COLO829 (cell line): ENCODE measurements around the gene TPP1.

ENCODE experiments used
- DNase-seq: peaks from one replicate; pipeline ENCODE4 v3.0.0; 2012; ENCODE audit warnings: low spot score

TPP1 gene

DNA sequence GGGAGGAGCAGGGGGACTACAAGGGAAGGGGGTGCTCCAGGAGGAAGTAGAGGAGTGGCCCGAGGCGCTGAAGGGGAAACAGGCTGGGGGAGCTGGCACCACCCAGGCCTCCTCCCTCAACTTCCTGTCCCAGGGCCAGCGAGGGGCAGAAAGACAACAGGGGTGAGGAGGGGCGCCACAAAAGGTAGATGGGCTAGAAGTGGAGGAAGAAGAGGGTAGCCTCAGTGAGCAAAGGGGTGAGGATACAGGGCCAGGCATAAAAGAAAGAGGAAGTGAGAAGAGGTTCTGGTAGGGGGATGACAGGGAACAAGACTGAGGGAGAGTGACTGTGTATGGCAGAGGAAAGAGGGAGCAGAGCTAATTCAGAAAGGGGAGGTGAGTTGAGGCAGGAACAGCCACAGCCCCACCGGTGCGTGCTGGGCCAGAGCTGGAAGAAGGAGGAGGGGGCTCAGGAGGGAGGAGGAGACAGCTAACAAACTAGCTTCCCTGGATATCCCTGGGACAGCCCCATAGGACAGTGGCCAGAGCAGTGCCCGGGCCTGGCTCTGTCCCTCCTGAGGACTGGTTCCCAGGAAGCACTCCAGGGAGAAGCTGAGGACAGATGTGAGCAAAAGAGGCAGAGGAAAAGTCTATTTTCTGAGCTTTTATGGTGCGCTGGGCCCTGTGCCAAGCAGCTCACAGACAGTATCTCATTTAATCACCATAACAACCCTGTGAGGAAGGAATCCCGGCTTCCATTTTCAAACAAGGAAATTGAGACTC, 27.9 kb upstream of the TPP1 start:
- DNase-seq, result no peak

DNA sequence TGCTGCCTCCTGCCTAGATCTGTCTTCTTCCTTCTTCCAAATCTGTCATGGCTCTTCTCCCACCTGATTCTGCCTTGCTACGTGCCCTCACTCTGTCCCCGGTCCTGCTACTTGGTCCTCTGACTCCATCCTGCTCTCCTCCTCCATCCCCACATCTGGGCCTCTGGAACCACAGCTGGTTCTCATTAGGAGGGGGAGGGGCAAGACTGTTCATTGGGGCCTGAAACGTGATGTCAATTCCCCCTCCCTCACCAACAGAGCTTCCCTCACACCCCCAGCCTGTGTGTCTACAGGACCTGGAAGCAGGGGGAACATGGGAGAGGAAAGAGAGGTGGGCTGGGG, 27.3 kb upstream of the TPP1 start:
- DNase-seq, result no peak

DNA sequence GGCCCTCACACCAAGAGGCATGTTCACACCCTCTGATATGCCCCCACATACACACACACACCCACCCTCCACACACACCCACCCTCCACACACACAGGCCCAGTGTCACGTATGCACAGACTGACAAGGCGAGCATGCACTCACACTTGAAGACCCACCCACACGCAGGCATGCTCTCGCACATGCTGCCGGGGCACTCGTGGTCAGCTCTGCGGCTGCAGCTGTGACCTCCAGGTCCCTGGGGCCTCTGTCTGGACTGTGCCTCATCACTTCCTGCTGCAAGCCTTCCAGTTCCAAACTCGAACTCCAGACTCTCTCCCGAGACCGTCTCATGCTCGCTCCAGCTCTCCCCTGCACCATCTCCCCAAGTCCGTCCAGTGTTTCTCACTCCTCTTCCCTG, 26.8 kb upstream of the TPP1 start:
- no peak for DNase-seq

DNA sequence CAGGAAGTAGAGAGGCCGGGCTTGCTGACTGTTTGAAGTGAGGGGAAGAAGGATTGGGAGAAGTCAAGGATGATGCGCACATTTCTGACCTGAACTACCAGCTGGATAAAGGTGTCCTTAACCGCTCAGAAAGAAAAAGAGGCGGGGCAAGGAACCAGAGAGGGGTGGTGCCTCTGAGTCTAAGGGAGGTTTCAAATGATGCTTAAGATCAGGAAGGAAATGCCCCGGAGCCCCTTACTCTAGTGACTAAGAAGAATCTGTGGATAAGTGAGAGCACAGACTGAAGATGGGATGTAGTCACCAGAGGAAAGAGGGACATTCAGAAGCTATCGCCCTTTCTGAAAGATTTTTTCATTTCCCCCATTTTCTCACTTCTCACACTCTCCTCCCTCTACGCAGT, 23.7 kb upstream of the TPP1 start:
- no peak for DNase-seq

DNA sequence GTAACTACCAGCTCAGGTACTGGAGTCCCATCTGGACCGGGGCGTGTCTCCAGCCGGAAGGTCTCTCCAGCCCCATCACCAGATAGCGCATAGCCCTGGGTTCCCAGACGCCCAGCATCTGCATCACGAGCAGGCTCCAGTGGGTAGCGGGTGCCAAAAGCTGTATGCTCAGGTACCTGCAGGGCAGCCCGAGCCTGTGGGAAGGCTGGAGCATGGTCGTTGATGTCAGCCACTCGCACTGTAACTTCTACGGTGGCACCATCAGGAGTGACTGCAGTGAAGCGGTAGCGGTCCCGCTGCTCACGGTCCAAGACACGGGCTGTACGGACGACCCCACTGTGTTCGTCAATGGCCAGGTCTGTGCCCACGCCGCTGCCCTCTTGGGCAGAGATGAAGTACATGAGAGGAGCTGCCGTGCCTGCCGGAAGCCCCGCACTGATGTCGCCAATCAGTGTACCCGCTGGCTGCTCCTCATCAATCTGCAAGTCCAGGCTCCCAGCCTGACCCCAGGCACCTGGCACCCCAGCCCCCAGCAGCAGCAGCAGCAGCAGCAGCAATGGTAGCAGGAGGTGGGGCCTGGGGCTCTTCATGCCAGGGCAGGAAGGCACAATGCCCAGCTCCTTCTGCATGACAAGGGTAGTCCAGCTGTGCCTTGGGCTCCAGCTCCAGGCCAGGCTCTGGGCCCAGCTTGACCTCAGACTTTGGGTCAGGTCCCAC, 21.9 kb upstream of the TPP1 start:
- DNase-seq, result no peak

DNA sequence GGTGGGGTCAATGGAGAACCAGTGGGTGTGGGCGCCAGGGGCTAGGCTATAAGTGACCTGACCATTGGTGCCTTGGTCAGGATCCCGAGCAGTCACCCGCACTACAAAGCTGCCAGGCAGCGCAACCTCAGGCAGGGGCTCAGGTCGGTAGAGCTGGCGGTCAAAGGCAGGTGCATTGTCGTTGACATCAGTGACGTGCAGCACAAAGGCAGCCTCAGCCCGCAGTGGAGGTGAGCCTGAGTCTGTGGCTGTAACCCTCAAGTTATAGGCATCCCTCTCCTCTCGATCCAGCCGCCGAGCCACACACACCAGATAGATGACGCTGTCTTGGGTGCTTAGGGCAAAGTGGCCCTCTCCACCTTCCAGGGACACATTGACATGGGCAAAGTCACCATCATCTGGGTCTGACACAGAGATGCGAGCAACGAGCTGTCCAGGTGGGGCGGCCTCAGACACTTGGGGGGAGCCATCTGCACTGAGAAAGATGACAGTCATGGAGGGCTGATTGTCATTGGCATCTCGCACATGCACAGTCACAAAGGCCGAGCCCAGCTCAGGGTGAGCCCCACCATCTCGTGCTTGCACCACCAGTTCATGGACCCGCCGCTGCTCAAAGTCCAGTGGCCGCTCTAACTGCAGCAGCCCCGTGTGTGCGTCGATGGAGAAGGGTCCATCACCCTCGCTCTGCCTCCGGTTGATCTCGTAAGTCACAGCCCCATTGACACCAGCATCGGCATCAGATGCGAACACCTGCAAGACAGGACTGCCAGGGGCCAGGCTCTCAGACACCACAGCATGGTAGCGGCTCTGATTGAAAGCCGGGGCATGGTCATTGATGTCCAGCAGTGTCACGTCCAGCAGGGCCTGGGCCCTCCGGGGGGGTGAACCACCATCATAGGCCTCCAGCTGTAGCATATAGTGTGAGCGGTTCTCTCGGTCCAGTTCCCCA, 21.1 kb upstream of the TPP1 start:
- DNase-seq, result no peak

DNA sequence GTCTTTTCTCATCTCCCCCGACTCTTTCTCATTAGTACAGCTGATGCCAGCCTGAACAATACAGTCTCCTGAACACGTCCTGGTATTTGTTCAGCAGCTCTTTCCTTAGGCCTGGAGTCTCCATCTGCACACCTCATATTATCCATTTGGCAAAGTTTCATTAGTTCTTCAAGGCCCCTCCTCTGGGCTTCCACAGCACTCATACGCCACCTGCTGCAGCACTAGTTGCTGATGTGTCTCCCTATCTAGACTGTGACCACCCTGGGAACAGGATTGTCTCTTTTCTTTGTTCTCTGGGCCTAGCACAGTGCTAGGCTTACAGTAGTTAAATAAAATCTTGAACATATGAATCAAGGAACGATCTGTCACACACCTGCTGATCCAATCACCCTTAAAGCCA, 19.2 kb upstream of the TPP1 start:
- DNase-seq, result no peak

DNA sequence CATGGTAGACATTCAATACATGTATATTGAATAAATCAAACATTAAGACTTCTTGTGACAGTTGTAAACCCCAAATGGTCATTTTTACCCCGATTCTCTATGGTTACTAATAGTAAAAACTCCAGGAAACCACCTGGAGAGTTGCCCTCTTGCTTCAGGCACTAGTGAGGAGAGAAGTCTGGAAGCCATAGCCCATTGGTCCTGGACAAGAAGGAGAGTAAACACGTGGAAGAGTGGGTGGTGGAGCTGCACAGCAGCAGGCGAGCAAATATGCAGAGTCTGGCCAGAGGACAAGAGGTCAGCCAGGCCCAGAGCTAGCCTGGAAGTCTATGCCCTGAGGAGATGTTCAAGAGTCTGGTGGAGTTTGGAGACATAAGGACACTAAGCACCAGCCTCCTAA, 18.6 kb upstream of the TPP1 start:
- DNase-seq, result peak; percentile 21

DNA sequence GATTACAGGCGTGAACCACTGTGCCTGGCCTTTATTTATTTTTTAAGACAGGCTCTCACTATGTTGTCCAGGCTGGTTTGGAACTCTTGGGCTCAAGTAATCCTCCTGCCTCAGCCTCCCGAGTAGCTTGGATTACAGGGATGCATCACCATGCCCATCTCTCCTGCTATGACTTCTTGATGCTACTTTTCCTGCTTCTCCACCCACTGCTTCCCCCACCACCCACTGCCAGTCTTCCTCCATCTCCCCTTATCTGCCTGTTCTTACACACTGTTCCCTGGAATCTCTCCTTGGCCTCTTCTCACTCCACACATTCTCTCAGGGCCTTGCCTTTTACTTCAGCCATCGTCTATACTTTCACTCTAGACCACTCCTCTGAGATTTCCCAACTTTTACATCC, 17.3 kb upstream of the TPP1 start:
- no peak for DNase-seq

DNA sequence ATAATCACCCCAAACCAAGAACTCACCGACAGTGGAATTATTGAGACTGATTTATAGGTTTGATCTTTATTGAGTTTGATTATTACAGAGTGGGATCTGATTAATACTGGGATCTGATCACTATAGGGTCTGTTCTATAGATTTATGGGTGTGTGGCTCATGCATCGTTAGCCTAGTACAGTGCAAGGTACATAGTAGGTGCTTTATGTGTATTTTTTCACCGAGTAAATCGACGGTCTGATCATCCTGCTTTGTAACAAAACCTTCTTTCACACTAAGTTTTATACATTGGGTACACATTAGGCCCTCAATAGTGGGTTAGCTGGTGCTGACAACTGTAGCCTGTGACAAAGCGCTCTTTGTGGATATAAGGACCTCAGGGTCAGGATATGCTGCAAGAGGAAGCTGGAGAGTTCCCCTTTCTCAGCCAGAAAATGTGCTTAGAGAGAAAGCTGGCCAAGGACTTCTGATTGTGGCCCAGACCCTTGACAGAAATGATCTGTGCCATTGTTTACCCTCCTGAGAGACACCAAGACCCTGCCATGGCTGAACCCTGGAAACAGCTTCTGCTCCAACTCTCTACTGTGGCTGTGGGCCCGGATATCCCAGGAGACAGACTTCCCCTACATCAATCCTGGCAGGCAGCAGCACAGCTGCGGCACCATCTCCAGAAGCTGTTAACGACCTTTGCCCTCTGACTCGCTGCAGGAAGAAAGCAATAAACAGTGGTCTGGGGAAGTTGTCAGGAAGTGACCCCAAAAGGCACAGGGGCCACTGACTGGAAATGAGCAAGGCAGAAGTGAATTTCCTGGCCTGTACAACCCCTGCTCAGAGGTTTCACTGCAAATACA, 16.1 kb upstream of the TPP1 start:
- peak; percentile 70 for DNase-seq

DNA sequence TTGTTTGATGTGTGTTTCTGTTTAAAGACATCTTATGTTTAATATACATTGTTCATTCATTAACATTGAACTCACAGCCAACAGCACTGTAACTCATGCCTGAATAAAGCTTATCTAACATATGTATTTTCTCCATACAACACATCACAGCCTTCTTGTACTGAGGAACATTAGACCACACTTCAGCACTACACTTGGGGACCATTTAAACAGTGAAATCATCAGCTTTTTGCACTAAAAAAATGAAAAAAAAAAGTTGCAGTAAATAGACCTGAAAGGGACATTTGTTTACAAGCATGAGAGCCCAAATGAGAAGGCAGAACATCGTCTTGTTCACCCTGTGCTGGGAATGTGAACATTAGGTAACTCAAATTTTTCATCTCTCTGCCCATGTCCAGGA, 15.3 kb upstream of the TPP1 start:
- no peak for DNase-seq

DNA sequence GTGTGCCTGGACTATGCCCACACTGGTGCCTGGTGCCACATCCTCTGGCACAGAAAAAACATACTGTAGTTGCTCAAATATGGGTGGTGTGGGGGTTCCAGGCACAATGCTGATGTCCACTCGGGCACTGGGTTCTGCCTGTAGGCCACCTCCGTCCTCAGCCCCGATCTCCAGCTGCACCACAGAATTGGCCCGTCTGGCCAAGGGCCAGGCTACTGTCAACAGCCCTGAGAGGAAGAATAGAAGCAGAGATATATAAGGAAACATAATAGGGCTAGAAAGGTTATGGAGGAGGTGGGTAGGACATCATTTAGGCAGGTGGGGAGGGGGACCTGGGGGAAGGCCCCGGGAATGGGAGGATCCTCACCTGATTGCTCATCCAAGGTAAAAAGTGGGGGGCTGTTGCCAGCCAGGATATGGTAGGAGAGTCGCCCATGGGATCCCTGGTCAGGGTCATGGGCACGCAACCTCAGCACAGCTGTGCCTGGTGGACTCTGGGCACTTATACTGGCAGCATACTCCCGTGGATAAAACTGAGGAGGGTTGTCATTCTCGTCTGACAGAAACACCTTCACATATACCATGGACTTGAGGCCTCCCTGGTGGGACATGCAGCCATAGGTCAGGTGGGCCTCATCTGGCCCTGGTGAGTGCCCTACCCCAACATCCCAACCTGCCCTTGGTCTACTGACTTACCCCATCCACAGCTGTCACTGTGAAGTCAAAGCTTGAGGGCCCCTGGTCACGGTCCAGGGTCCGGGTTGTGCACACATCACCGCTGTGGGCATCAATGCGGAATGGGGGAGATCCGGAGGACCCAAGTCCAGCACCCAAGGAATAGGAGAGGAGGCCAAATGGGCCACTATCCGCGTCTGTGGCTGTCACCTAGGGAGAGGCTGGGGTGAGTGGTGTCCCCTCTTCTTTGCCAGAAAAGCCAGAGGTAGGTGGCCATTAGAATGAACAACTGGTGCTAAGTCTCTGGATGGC, 14.5 kb upstream of the TPP1 start:
- DNase-seq, result no peak

DNA sequence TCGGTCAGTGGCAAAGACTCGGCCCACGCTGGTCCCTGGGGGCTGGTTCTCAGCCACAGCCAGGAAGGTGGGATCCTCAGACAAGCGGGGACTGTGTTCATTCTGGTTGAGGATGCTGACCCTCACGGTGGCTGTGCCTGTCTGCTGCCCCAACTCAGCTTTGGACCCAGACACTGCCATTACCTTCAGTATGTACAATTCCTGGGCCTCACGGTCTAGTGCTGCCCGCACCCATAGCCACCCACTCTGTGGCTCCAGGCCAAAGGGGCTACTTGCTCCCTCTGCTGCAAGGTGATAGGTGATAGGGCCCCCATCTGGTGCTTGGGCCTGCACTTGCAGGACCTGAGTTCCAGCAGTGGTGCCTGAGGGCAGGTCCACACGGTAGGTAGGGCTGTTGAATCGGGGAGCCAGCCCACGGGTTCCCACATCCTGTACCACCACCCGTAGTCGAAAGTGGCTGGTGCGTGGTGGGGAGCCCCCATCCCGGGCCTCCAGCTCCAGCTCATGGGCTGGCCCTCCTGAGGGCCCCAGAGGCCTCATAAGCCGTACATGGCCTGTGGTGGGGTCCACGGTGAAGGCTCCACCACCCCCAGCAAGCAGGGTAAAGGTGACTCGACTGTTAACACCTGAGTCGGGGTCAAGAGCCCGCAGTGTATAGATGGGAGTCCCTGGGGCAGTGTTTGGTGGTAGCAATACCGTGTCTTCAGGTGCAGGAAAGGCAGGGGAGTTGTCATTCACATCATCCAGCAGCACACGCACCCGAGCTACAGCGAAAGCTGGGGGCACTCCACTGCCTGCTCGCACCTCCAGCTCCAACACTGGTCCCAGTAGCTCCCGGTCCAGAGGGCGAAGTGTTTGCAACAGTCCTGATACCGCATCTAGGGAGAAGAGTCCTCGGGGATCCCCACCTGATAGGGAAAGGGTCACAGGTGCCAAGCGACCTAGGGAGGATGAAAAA, 13.2 kb upstream of the TPP1 start:
- DNase-seq, result no peak

DNA sequence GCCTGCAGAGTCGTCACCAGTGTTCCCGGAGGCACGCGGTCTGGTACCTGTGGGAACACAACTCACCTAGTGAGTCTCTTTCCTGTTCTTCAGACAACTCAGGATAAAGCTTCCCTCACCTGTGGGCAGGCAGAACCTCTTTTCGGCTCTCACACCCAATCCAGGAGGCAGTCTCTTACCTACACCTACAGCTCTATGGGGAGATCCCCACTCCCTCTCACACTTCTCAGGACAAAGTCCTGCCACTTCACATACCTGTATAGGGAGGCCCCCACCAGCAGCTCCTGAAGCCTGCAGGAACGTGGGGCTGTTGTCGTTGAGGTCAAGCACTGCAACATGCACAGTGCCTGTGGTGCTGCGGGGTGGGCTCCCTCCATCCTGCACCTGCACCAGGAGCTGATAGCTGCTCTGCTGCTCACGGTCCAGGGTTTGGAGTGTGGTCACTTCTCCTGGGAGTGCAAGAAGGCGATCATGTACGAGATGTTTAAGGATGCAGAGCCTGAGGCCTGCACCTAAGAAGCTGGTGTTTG, 12.2 kb upstream of the TPP1 start:
- DNase-seq, result no peak

DNA sequence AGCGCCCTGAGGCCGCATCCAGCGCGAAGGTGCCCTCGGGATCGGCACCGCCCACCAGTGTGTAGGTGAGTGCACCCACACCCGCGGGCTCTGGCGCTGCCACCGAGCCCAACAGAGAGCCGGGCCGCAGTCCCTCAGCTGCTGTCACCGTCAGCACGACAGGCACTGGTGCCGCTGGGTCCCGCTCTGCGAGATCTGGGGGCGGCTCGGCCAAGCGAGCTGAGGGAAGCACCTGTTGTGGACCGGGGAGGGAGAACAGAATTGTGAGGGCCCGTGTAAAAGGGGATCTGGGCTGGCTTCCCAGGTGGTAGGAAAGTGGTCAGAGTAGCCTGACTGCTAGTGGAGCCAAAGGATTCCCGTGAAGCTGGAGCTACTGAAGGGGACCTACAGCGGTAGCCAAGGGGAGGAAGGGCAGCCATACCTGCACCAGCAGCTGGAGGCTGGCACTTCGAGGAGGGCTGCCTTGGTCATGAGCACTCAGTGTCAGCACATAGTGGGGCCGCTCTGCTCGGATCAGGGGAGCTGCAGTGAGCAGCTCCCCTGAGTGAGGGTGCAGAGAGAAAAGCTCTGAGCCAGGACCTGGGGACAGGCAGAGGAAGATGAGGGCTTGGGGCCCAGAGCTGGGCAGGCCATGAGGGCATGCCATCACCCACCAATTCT, 11.5 kb upstream of the TPP1 start:
- no peak for DNase-seq

DNA sequence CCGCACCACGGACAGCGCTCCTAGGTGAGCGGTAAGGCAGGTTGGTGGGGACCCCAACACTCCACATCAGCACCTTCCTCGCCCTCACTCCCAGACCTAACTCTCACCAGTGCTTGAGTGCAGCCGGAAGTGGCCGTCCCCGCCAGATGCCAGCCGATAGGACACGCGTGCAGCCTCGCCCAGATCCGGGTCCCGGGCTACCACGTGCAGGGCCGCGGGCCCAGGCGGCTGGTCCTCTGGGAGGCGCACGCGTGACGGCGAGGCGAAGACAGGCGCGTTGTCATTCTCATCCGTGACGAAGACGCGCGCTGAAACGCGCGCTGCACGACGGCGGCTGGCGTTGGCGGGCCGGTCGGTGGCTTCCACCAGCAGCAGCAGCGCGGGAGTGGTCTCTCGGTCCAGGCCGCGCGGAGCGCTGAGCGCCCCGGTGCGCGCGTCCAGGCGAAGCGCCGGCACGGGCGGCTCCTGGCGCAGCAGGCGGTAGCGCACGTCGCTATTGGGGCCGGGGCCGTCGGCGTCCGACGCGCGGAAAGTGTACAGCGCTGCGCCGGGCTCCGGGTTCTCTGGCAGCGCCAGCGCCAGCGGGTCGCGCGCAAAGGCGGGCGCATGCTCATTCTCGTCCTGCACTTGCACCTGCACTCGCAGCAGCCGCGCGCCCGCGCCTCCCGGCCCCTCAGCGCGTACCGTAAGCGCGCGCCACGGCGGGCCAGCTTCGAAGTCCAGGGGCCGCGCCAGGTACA, 10.8 kb upstream of the TPP1 start:
- no peak for DNase-seq

DNA sequence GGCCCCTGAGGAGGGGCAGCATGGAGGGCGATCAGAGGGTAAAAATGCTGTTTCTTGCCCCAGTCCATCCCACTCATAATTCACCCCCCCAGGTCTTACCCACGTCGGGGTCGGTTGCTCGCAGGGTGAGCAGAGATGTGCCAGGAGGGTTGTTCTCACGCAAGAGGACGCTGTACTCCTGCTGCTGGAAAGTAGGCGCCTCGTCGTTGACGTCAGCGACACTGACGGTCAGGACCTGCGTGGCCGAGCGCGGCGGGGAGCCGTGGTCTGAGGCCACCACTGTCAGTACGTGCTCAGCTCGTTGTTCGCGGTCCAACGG, 10.3 kb upstream of the TPP1 start:
- no peak for DNase-seq

DNA sequence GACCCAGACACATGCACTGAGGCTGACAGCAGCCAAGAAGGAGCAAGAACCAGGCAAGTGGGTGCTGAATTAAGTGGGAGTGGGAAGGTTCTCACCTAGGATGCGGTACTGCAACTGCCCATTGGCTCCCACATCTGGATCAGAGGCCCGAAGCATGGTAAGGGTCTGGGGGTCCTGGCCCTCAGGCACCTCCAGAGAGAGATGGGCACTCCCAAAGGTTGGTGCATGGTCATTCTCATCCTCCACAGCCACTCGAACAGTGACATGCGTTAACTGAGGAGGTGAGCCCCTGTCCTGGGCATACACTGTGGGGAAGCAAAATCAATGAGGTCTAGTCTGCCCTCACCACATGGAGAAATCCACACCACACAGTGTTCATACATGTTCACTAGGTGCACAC, 9.3 kb upstream of the TPP1 start:
- DNase-seq, result no peak
